ENCODE measurements around the gene TAF1B.
"Not testable (repeated sequence)": the region's sequence is repeated elsewhere in the genome, so short reads cannot be mapped to it uniquely, and the experiment has no call there.

Gene TAF1B

GRCh38 chr2:9914384-9915065 is 71.3 kb downstream of the TAF1B start:
- H3F3A ChIP-seq (ENCODE audit: insufficient read depth, low read length): no peaks in the 10 kb centered on the region
- no peak overlapping the region for H3K4me2 ChIP-seq (ENCODE audit: low read length)
- H3K79me2 ChIP-seq (ENCODE audit: insufficient read depth, low read length): no peaks in the 10 kb centered on the region
- H3K9me3 ChIP-seq (ENCODE audit: low read length): no peaks in the 10 kb centered on the region
- no peaks in the 10 kb centered on the region for H3K9me2 ChIP-seq (ENCODE audit: low read depth, low read length)
- H3K27ac ChIP-seq (ENCODE audit: low read depth, low read length, poor library complexity, severe bottlenecking): no peak overlapping the region
- H3K4me3 ChIP-seq (ENCODE audit: low read depth, low read length, poor library complexity, severe bottlenecking): no peak overlapping the region
- H2AFZ ChIP-seq (ENCODE audit: low read length): no peak overlapping the region
- H4K20me1 ChIP-seq (ENCODE audit: insufficient read depth, low read length): no peaks in the 10 kb centered on the region
- H3K27me3 ChIP-seq (ENCODE audit: insufficient read depth, low read length): no peaks in the 10 kb centered on the region
- H3K36me3 ChIP-seq (ENCODE audit: insufficient read depth, low read length): peaks cover 57% of the 10 kb centered on the region; the same call in 1 of the 2 replicates
- H3K9ac ChIP-seq (ENCODE audit: low read length): no peak overlapping the region
- TF ChIP-seq CTCF (IDR thresholded peaks at IDR 0.05; ENCODE audit: low read length): no peak
- TF ChIP-seq EZH2 (IDR thresholded peaks at IDR 0.05; ENCODE audit: borderline replicate concordance, low read length): no peak
- H3K4me1 ChIP-seq (ENCODE audit: insufficient read depth, low read length, severe bottlenecking): no peaks in the 10 kb centered on the region

- Histone ChIP-seq H3K79me2 (ENCODE audit: insufficient read depth, low read length) (no peaks in the 10 kb centered on the region), H3F3A (ENCODE audit: insufficient read depth, low read length) (no peaks in the 10 kb centered on the region), H3K9ac (ENCODE audit: low read length) (no peak overlapping the region), H2AFZ (ENCODE audit: low read length) (no peak overlapping the region), H3K4me3 (ENCODE audit: low read depth, low read length, poor library complexity, severe bottlenecking) (no peak overlapping the region), H3K36me3 (ENCODE audit: insufficient read depth, low read length) (peaks cover 48% of the 10 kb centered on the region; the same call in 1 of the 2 replicates), H3K9me2 (ENCODE audit: low read depth, low read length) (no peaks in the 10 kb centered on the region), H3K27ac (ENCODE audit: low read depth, low read length, poor library complexity, severe bottlenecking) (no peak overlapping the region), H3K4me2 (ENCODE audit: low read length) (no peak overlapping the region), H3K4me1 (ENCODE audit: insufficient read depth, low read length, severe bottlenecking) (no peaks in the 10 kb centered on the region), H4K20me1 (ENCODE audit: insufficient read depth, low read length) (no peaks in the 10 kb centered on the region), H3K9me3 (ENCODE audit: low read length) (no peaks in the 10 kb centered on the region), H3K27me3 (ENCODE audit: insufficient read depth, low read length) (no peaks in the 10 kb centered on the region)
- TF ChIP-seq CTCF (IDR thresholded peaks at IDR 0.05; ENCODE audit: low read length) (no peak), EZH2 (IDR thresholded peaks at IDR 0.05; ENCODE audit: borderline replicate concordance, low read length) (no peak)
Observed at GRCh38 chr2:9918275-9918674, 75.0 kb downstream of the TAF1B start.

GRCh38 chr2:9919512-9919911 is 76.2 kb downstream of the TAF1B start:
- no peak for TF ChIP-seq EZH2 (IDR thresholded peaks at IDR 0.05; ENCODE audit: borderline replicate concordance, low read length)
- no peak for TF ChIP-seq CTCF (IDR thresholded peaks at IDR 0.05; ENCODE audit: low read length)
- Histone ChIP-seq H3K79me2 (ENCODE audit: insufficient read depth, low read length) (no peaks in the 10 kb centered on the region), H3K4me3 (ENCODE audit: low read depth, low read length, poor library complexity, severe bottlenecking) (no peak overlapping the region), H3K4me2 (ENCODE audit: low read length) (no peak overlapping the region), H2AFZ (ENCODE audit: low read length) (no peak overlapping the region), H3K36me3 (ENCODE audit: insufficient read depth, low read length) (peaks cover 42% of the 10 kb centered on the region; the same call in 1 of the 2 replicates), H3K27ac (ENCODE audit: low read depth, low read length, poor library complexity, severe bottlenecking) (no peak overlapping the region), H3K9me3 (ENCODE audit: low read length) (no peaks in the 10 kb centered on the region), H3K27me3 (ENCODE audit: insufficient read depth, low read length) (no peaks in the 10 kb centered on the region), H3K9me2 (ENCODE audit: low read depth, low read length) (no peaks in the 10 kb centered on the region), H3K9ac (ENCODE audit: low read length) (no peak overlapping the region), H3F3A (ENCODE audit: insufficient read depth, low read length) (no peaks in the 10 kb centered on the region), H3K4me1 (ENCODE audit: insufficient read depth, low read length, severe bottlenecking) (no peaks in the 10 kb centered on the region), H4K20me1 (ENCODE audit: insufficient read depth, low read length) (no peaks in the 10 kb centered on the region)

GRCh38 chr2:9927020-9927419 is 83.7 kb downstream of the TAF1B start:
- H2AFZ ChIP-seq (ENCODE audit: low read length); H3K4me2 ChIP-seq (ENCODE audit: low read length); H4K20me1 ChIP-seq (ENCODE audit: insufficient read depth, low read length); H3K9ac ChIP-seq (ENCODE audit: low read length); H3K79me2 ChIP-seq (ENCODE audit: insufficient read depth, low read length); H3K36me3 ChIP-seq (ENCODE audit: insufficient read depth, low read length); H3K27ac ChIP-seq (ENCODE audit: low read depth, low read length, poor library complexity, severe bottlenecking); H3K9me3 ChIP-seq (ENCODE audit: low read length); H3K9me2 ChIP-seq (ENCODE audit: low read depth, low read length); H3K4me3 ChIP-seq (ENCODE audit: low read depth, low read length, poor library complexity, severe bottlenecking); H3K4me1 ChIP-seq (ENCODE audit: insufficient read depth, low read length, severe bottlenecking); H3K27me3 ChIP-seq (ENCODE audit: insufficient read depth, low read length); H3F3A ChIP-seq (ENCODE audit: insufficient read depth, low read length): not testable (repeated sequence)

Measured in OCI-LY1 (cell line).